Measurements from ENCODE around the gene MCM9.

DNA sequence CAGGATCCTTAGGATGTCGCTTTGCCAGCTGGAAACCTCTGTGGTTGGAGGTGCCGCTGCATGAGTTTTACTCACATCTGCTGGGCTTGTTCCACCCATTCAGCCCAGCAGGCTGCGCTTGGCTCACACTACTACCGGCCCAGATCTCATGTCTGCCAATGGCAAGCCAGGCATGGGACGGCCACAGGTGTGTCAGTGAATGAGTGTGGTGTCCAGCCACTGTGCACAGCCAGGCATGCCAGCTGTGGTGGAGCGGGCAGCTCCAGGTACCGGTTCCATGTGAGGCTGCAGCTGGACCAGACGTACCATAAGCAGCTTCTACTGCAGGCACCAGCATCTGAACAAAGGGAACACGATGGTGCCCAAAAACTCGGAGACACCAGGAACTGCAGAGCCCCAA, 74.1 kb downstream of the MCM9 start:
- TF ChIP-seq, protein P1, sequence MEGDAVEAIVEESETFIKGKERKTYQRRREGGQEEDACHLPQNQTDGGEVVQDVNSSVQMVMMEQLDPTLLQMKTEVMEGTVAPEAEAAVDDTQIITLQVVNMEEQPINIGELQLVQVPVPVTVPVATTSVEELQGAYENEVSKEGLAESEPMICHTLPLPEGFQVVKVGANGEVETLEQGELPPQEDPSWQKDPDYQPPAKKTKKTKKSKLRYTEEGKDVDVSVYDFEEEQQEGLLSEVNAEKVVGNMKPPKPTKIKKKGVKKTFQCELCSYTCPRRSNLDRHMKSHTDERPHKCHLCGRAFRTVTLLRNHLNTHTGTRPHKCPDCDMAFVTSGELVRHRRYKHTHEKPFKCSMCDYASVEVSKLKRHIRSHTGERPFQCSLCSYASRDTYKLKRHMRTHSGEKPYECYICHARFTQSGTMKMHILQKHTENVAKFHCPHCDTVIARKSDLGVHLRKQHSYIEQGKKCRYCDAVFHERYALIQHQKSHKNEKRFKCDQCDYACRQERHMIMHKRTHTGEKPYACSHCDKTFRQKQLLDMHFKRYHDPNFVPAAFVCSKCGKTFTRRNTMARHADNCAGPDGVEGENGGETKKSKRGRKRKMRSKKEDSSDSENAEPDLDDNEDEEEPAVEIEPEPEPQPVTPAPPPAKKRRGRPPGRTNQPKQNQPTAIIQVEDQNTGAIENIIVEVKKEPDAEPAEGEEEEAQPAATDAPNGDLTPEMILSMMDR (conservative IDR thresholded peaks at IDR 0.05; ENCODE audit: low read depth, low read length), result no peak
- TF ChIP-seq POLR2A (IDR thresholded peaks at IDR 0.05; ENCODE audit: low read depth, low read length), result no peak
- no peak for TF ChIP-seq SMC3 (IDR thresholded peaks at IDR 0.05; ENCODE audit: low read depth, low read length)
- no peak for TF ChIP-seq RFX5 (IDR thresholded peaks at IDR 0.05; ENCODE audit: low read depth, low read length)
- TF ChIP-seq BHLHE40 (IDR thresholded peaks at IDR 0.05; ENCODE audit: low read depth, low read length), result no peak

Measured in IMR-90 (cell line).